CD8-positive, alpha-beta memory T cell (primary cell): ENCODE measurements around the gene CEACAM20. TPM values are rescaled to one million over a fixed set of nuclear protein-coding genes. Genes with fewer than 3 reads are reported as not detected.
"Not testable (repeated sequence)": the region's sequence is repeated elsewhere in the genome, so short reads cannot be mapped to it uniquely, and the experiment has no call there.

Experiments
- CTCF ChIA-PET: fragments of 350-600 bp; sonication (Branson Sonifier 250); formaldehyde crosslinking; loops from one replicate; lab custom pipeline; 2021; ENCODE audit warnings: antibody characterized with exemption; lab: Charles Lee
- POLR2A ChIA-PET: fragments of 350-600 bp; sonication (Branson Sonifier 250); formaldehyde crosslinking; loops from one replicate; lab custom pipeline; 2021; ENCODE audit warnings: antibody characterized with exemption; lab: Charles Lee
- DNase-seq, 5 donors: peaks; one replicate each; pipeline versions ENCODE4 v3.0.0 to v3.0.0-alpha.2; 2020 to 2022; ENCODE audit warnings: mixed read lengths in 1 of 5
- H3K27ac ChIP-seq: one replicate; pipeline ENCODE4 v1.7.0; 2013; ENCODE audit warnings: low read depth, mild to moderate bottlenecking, low read length, moderate library complexity
- H3K27me3 ChIP-seq: 2 replicates; pipeline ENCODE4 v1.7.0; 2013; ENCODE audit warnings: low read length, mild to moderate bottlenecking; ENCODE audit not compliant: insufficient read depth, poor library complexity, severe bottlenecking
- H3K36me3 ChIP-seq: 2 replicates; pipeline ENCODE4 v1.7.0; 2013; ENCODE audit warnings: mild to moderate bottlenecking, low read length, moderate library complexity; ENCODE audit not compliant: insufficient read depth
- H3K4me1 ChIP-seq: 2 replicates; pipeline ENCODE4 v1.7.0; 2013; ENCODE audit warnings: mild to moderate bottlenecking, low read length, moderate library complexity; ENCODE audit not compliant: insufficient read depth
- H3K4me3 ChIP-seq: 2 replicates; pipeline ENCODE4 v1.7.0; 2013; ENCODE audit warnings: mild to moderate bottlenecking, low read length
- H3K9me3 ChIP-seq: 2 replicates; pipeline ENCODE4 v1.7.0; 2013; ENCODE audit warnings: mild to moderate bottlenecking, low read length
- H3K27ac Mint-ChIP-seq, 8 donors: one replicate each; pipeline ENCODE4 v1.8.0; 2020 to 2021; ENCODE audit warnings: mixed read lengths in 8 of 8, mild to moderate bottlenecking in 6 of 8, inconsistent platforms in 3 of 8, moderate library complexity in 3 of 8
- H3K27me3 Mint-ChIP-seq, 2 donors: one replicate each; pipeline ENCODE4 v1.8.0; 2020 to 2021; ENCODE audit warnings: mixed read lengths in 2 of 2, mild to moderate bottlenecking in 1 of 2, moderate library complexity in 1 of 2
- H3K36me3 Mint-ChIP-seq, 3 donors: one replicate each; pipeline ENCODE4 v1.8.0; 2020 to 2021; ENCODE audit warnings: mixed read lengths in 3 of 3, inconsistent platforms in 1 of 3, mild to moderate bottlenecking in 1 of 3
- H3K4me1 Mint-ChIP-seq, 3 donors: one replicate each; pipeline ENCODE4 v1.8.0; 2020 to 2021; ENCODE audit warnings: mixed read lengths in 3 of 3, inconsistent platforms in 1 of 3, mild to moderate bottlenecking in 1 of 3
- H3K4me3 Mint-ChIP-seq, 7 donors: one replicate each; pipeline ENCODE4 v1.8.0; 2020 to 2021; ENCODE audit warnings: mixed read lengths in 7 of 7, mild to moderate bottlenecking in 6 of 7, moderate library complexity in 4 of 7, inconsistent platforms in 2 of 7
- H3K9me3 Mint-ChIP-seq, 5 donors: one replicate each; pipeline ENCODE4 v1.8.0; 2020 to 2022; ENCODE audit warnings: mixed read lengths in 5 of 5, mild to moderate bottlenecking in 3 of 5, moderate library complexity in 2 of 5, inconsistent platforms in 1 of 5
- polyA plus RNA-seq: library from polyadenylated mRNA; unstranded; fragments of 300-500 nt; fragmentation: Illumina TruSeq; gene quantifications from one replicate; pipeline ENCODE4 v1.2.3, GENCODE V29; 2021
- total RNA-seq, 2 experiments: library from RNA; stranded (reverse); gene quantifications; one replicate each; pipeline ENCODE4 v1.2.3, GENCODE V29; 2021

CEACAM20 gene
- total and polyA plus RNA-seq, 3 experiments from 2014 or later: not detected

- Histone ChIP-seq H3K36me3 (peaks cover 23% of the 10 kb centered on the region), H3K4me1 (peaks cover 19% of the 10 kb centered on the region), H3K27ac (peak overlapping the region; percentile 74), H3K9me3 (peaks cover 41% of the 10 kb centered on the region), H3K27me3 (no peaks in the 10 kb centered on the region), H3K4me3 (peak overlapping the region; percentile 95)
- no peak for DNase-seq
- Mint-ChIP-seq H3K9me3 (peaks cover 43 to 74% (median 58%) of the 10 kb centered on the region in 5 donors), H3K4me3 (peak overlapping the region; percentile 92 to 98 (median 95)), H3K4me1 (peaks cover 45 to 52% (median 51%) of the 10 kb centered on the region in 3 donors), H3K27ac (peak overlapping the region; percentile 73 to 96 (median 90)), H3K36me3 (peaks cover 21 to 67% (median 61%) of the 10 kb centered on the region in 3 donors), H3K27me3 (peaks cover 2 to 15% of the 10 kb centered on the region in 2 donors)
- ChIA-PET CTCF (no interaction called here), POLR2A (interaction anchor here (0.9 to 1.4 kb wide), 2 partner anchors 292 to 564 kb away, joined by 3 read pairs; partner anchors contain the start of gene ZNF45)
Measured at GRCh38 chr19:44499559-44499958, 29.9 kb downstream of the CEACAM20 start.

- H3K36me3 ChIP-seq: peaks cover 28% of the 10 kb centered on the region
- H3K9me3 Mint-ChIP-seq: peaks cover 42 to 74% (median 59%) of the 10 kb centered on the region in 5 donors
- no peak overlapping the region for H3K27ac ChIP-seq
- peaks cover 47% of the 10 kb centered on the region for H3K9me3 ChIP-seq
- H3K4me1 ChIP-seq: peaks cover 19% of the 10 kb centered on the region
- no peak for DNase-seq
- no peaks in the 10 kb centered on the region for H3K27me3 ChIP-seq
- no peak overlapping the region for H3K27ac Mint-ChIP-seq
- CTCF ChIA-PET: no interaction called here
- H3K4me3 Mint-ChIP-seq: peak overlapping the region; percentile 63 to 96 (median 94)
- POLR2A ChIA-PET: no interaction called here
- H3K36me3 Mint-ChIP-seq: peaks cover 24 to 71% (median 67%) of the 10 kb centered on the region in 3 donors
- peak overlapping the region; percentile 95 for H3K4me3 ChIP-seq
- H3K27me3 Mint-ChIP-seq: peaks cover 0 to 10% of the 10 kb centered on the region in 2 donors
- peaks cover 45 to 52% (median 51%) of the 10 kb centered on the region in 3 donors for H3K4me1 Mint-ChIP-seq
Measured at GRCh38 chr19:44498988-44499387, 30.5 kb downstream of the CEACAM20 start.

GRCh38 chr19:44496711-44497110 lies 32.8 kb downstream of the CEACAM20 start:
- peaks cover 70% of the 10 kb centered on the region for H3K9me3 ChIP-seq
- Mint-ChIP-seq H3K4me1 (peaks cover 46 to 59% (median 47%) of the 10 kb centered on the region in 3 donors), H3K27ac (no peak overlapping the region), H3K4me3 (peak overlapping the region in 1 of 7 donors; percentile 44), H3K27me3 (peaks cover 0 to 1% of the 10 kb centered on the region in 2 donors), H3K36me3 (peaks cover 46 to 90% (median 76%) of the 10 kb centered on the region in 3 donors), H3K9me3 (peaks cover 49 to 84% (median 74%) of the 10 kb centered on the region in 5 donors)
- H3K4me3 ChIP-seq: no peak overlapping the region
- no peak for DNase-seq
- no peaks in the 10 kb centered on the region for H3K27me3 ChIP-seq
- peaks cover 39% of the 10 kb centered on the region for H3K36me3 ChIP-seq
- peaks cover 19% of the 10 kb centered on the region for H3K4me1 ChIP-seq
- no peak overlapping the region for H3K27ac ChIP-seq
- ChIA-PET POLR2A (no interaction called here), CTCF (no interaction called here)

GRCh38 chr19:44476559-44477408 lies 52.7 kb downstream of the CEACAM20 start:
- Histone ChIP-seq H3K4me1 (no peaks in the 10 kb centered on the region), H3K36me3 (peaks cover 54% of the 10 kb centered on the region), H3K4me3 (peak overlapping the region; percentile 9), H3K9me3 (peaks cover 97% of the 10 kb centered on the region), H3K27ac (no peak overlapping the region), H3K27me3 (no peaks in the 10 kb centered on the region)
- no peak overlapping the region for H3K4me3 Mint-ChIP-seq
- no peak overlapping the region for H3K27ac Mint-ChIP-seq
- H3K9me3 Mint-ChIP-seq: peaks cover 57 to 100% (median 98%) of the 10 kb centered on the region in 5 donors
- DNase-seq: peak in 2 of 5 donors; percentile 10 to 27
- peaks cover 52 to 90% (median 85%) of the 10 kb centered on the region in 3 donors for H3K36me3 Mint-ChIP-seq
- peaks cover 0 to 1% (median 0%) of the 10 kb centered on the region in 3 donors for H3K4me1 Mint-ChIP-seq
- ChIA-PET POLR2A (no interaction called here), CTCF (interaction anchor here (1.3 kb wide), 1 partner anchor 14 kb away, joined by 3 read pairs; no protein-coding TSS in a partner anchor)
- peaks cover 0 to 3% of the 10 kb centered on the region in 2 donors for H3K27me3 Mint-ChIP-seq

- CTCF ChIA-PET, H3K36me3 ChIP-seq, POLR2A ChIA-PET, H3K4me3 ChIP-seq, H3K4me1 Mint-ChIP-seq, H3K27ac Mint-ChIP-seq, H3K27ac ChIP-seq, DNase-seq, H3K27me3 Mint-ChIP-seq, H3K27me3 ChIP-seq, H3K4me1 ChIP-seq: not testable (repeated sequence)
- H3K9me3 Mint-ChIP-seq: peaks cover 67 to 100% (median 96%) of the 10 kb centered on the region in 5 donors
- H3K9me3 ChIP-seq: peaks cover 64% of the 10 kb centered on the region
- peak overlapping the region in 1 of 7 donors; percentile 25 for H3K4me3 Mint-ChIP-seq
- H3K36me3 Mint-ChIP-seq: peaks cover 16 to 49% (median 47%) of the 10 kb centered on the region in 3 donors
Measured at GRCh38 chr19:44468730-44469129, 60.7 kb downstream of the CEACAM20 start.

GRCh38 chr19:44462600-44463286 lies 66.7 kb downstream of the CEACAM20 start:
- POLR2A ChIA-PET, H3K27me3 ChIP-seq, CTCF ChIA-PET, H3K27ac ChIP-seq, H3K4me3 Mint-ChIP-seq, H3K27ac Mint-ChIP-seq, H3K27me3 Mint-ChIP-seq, H3K36me3 ChIP-seq, H3K4me3 ChIP-seq, H3K4me1 ChIP-seq, DNase-seq, H3K4me1 Mint-ChIP-seq: not testable (repeated sequence)
- H3K9me3 Mint-ChIP-seq: peaks cover 59 to 74% (median 62%) of the 10 kb centered on the region in 5 donors
- peaks cover 15% of the 10 kb centered on the region for H3K9me3 ChIP-seq
- peaks cover 2 to 24% (median 18%) of the 10 kb centered on the region in 3 donors for H3K36me3 Mint-ChIP-seq
